Breast epithelium (tissue), 4 donors: Measurements from ENCODE around the gene DNAH10. TPM values are rescaled to one million over a fixed set of nuclear protein-coding genes. Genes with fewer than 3 reads are reported as not detected.

Experiments used
- DNase-seq, 2 donors: peaks; one replicate each; pipeline ENCODE4 v3.0.0-alpha.2; 2019; ENCODE audit warnings: low spot score in 2 of 2
- H3K27ac ChIP-seq, 2 donors: fragments of 200-600 bp; sonication (generic) in 1 of 2; one replicate each; pipeline ENCODE4 v1.5.1; 2016 to 2019; ENCODE audit warnings: mild to moderate bottlenecking in 1 of 2
- H3K27me3 ChIP-seq, 2 donors: fragments of 200-600 bp; sonication (generic) in 1 of 2; one replicate each; pipeline versions ENCODE4 v1.5.1 to v1.6.0; 2017 to 2019; ENCODE audit warnings: control low read depth in 1 of 2, mild to moderate bottlenecking in 1 of 2
- H3K36me3 ChIP-seq: fragments of 200-600 bp; one replicate; pipeline ENCODE4 v1.5.1; 2019
- H3K4me1 ChIP-seq, 2 donors: fragments of 200-600 bp; sonication (generic); one replicate each; pipeline ENCODE4 v1.5.1; 2016 to 2019; ENCODE audit warnings: control low read depth in 1 of 2
- H3K4me3 ChIP-seq, 3 donors: fragments of 200-600 bp; sonication (generic); 1 replicate in 2 of 3; 2 replicates in 1 of 3; pipeline ENCODE4 v1.5.1; 2016 to 2019; ENCODE audit warnings: mild to moderate bottlenecking in 3 of 3, moderate library complexity in 2 of 3
- H3K9me3 ChIP-seq, 2 donors: fragments of 200-600 bp; sonication (generic) in 1 of 2; one replicate each; pipeline ENCODE4 v1.5.1; 2016 to 2019; ENCODE audit warnings: control low read depth in 1 of 2
- POLR2A ChIP-seq: fragments of 450-650 bp; IDR thresholded peaks from one replicate; pipeline ENCODE4 v1.6.1; 2016; ENCODE audit warnings: antibody characterized with exemption, mild to moderate bottlenecking, moderate library complexity
- POLR2AphosphoS5 ChIP-seq, 3 donors: sonication (generic); formaldehyde crosslinking; IDR thresholded peaks; one replicate each; pipeline ENCODE4 v1.6.1; 2017; ENCODE audit warnings: antibody characterized with exemption in 3 of 3
- intact Hi-C: fragments of 100-400 bp; cut with DNase I; formaldehyde crosslinking; loops from one replicate; pipeline ENCODE4 v1.15.1; 2023; ENCODE audit warnings: low total_unique reads
- total RNA-seq, 3 donors: library from RNA; depleted of rRNA; stranded (reverse); fragments of >200 nt; gene quantifications; one replicate each; pipeline ENCODE4 v1.1.0, GENCODE V29; 2016
- TF ChIP-seq, protein P1 (sequence below), 3 donors: fragments of 450-650 bp; IDR thresholded peaks; one replicate each; pipeline ENCODE4 v1.5.1; 2016 to 2017; ENCODE audit warnings: antibody characterized with exemption in 3 of 3, mild to moderate bottlenecking in 3 of 3, moderate library complexity in 3 of 3

The DNAH10 gene
- total RNA-seq, 3 donors from 2014 or later = under 0.01 to 0.44 (median 0.33) TPM

- H3K4me1 ChIP-seq = no peaks in the 10 kb centered on the region
- no peaks in the 10 kb centered on the region for H3K9me3 ChIP-seq
- H3K4me3 ChIP-seq = no peak overlapping the region
- intact Hi-C loops = no loop called here
- no peaks in the 10 kb centered on the region for H3K27me3 ChIP-seq
- H3K36me3 ChIP-seq = no peaks in the 10 kb centered on the region
- TF ChIP-seq POLR2AphosphoS5 (IDR thresholded peaks at IDR 0.05) (no peak), POLR2A (no peak)
- TF ChIP-seq, protein P1, sequence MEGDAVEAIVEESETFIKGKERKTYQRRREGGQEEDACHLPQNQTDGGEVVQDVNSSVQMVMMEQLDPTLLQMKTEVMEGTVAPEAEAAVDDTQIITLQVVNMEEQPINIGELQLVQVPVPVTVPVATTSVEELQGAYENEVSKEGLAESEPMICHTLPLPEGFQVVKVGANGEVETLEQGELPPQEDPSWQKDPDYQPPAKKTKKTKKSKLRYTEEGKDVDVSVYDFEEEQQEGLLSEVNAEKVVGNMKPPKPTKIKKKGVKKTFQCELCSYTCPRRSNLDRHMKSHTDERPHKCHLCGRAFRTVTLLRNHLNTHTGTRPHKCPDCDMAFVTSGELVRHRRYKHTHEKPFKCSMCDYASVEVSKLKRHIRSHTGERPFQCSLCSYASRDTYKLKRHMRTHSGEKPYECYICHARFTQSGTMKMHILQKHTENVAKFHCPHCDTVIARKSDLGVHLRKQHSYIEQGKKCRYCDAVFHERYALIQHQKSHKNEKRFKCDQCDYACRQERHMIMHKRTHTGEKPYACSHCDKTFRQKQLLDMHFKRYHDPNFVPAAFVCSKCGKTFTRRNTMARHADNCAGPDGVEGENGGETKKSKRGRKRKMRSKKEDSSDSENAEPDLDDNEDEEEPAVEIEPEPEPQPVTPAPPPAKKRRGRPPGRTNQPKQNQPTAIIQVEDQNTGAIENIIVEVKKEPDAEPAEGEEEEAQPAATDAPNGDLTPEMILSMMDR (IDR thresholded peaks at IDR 0.05) = no peak
- no peak for DNase-seq
- no peak overlapping the region for H3K27ac ChIP-seq
Measured at GRCh38 chr12:123867141-123867540, 105.0 kb downstream of the DNAH10 start.

DNA sequence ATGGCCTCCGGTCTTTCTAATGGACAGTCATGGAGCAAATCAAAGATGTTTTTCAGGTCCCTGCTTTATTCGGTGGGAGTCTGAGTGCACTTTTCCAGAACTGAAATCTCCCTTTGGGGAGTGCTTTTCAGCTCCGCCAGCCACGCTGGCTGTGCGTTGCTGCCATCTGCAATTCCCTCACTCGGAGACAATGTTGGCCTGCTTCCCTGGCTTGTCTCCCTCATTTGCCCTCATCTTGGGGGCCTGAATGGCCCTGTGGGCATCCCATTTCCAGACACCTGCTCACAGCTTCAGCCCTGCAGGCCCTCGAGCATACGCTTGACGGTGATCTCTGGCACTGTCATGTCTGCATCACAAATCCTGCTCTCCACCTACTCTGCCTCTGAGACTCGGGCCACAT lies 106.7 kb downstream of the DNAH10 start:
- intact Hi-C loops = no loop called here
- no peak for DNase-seq
- Histone ChIP-seq H3K4me3 (no peak overlapping the region), H3K36me3 (no peaks in the 10 kb centered on the region), H3K27me3 (no peaks in the 10 kb centered on the region), H3K9me3 (no peaks in the 10 kb centered on the region), H3K4me1 (no peaks in the 10 kb centered on the region), H3K27ac (no peak overlapping the region)
- TF ChIP-seq POLR2A = no peak
- TF ChIP-seq, protein P1 (IDR thresholded peaks at IDR 0.05) = no peak
- no peak for TF ChIP-seq POLR2AphosphoS5 (IDR thresholded peaks at IDR 0.05)

DNA sequence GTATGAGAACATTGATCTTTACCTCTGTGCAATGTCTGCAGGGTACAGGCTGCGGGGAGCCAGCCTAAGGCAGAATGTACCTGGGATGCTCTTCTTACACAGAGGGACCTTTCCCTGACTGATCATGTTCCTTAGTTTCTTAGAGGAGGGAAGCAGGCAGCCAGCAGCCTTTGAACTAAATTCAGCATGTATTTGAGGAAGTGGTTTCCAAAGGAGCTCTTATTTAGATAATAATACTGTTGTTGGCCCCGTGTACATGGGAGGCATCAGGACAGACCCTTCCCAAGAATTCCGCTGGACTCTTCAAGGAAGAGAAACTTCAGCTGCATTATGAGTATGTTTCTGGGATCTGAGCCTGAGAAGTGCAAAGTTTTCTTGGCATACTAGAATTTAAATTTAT lies 111.7 kb downstream of the DNAH10 start:
- DNase-seq = no peak
- intact Hi-C loops = no loop called here
- TF ChIP-seq, protein P1 (IDR thresholded peaks at IDR 0.05) = no peak
- TF ChIP-seq POLR2A (no peak), POLR2AphosphoS5 (IDR thresholded peaks at IDR 0.05) (no peak)
- no peaks in the 10 kb centered on the region for H3K9me3 ChIP-seq
- H3K4me1 ChIP-seq = no peaks in the 10 kb centered on the region
- H3K27me3 ChIP-seq = no peaks in the 10 kb centered on the region
- H3K27ac ChIP-seq = no peak overlapping the region
- H3K4me3 ChIP-seq = no peak overlapping the region
- no peaks in the 10 kb centered on the region for H3K36me3 ChIP-seq

DNA sequence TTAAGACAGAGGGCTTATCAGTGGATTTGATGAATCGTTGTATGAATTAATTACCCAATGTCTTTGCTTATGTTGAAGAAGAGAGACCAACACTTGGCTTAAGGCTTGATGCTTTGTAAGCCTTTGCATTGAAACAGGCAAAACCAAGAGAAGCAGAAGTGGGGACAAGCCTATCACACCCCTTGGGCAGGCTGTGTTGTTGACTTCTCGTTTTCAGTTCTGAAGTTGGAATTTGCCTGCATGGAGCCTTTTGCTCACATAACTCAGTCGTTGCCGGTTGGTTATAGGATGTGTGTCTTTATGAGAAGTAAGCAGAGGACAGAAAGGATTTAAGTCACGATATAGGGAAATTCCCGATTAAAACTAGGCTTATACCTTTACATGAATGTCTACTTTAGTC lies 115.9 kb downstream of the DNAH10 start:
- Histone ChIP-seq H3K9me3 (no peaks in the 10 kb centered on the region), H3K36me3 (no peaks in the 10 kb centered on the region), H3K27ac (no peak overlapping the region), H3K4me1 (no peaks in the 10 kb centered on the region), H3K27me3 (no peaks in the 10 kb centered on the region), H3K4me3 (no peak overlapping the region)
- intact Hi-C loops = loop anchor here (5.0 kb wide), 1 partner anchor 359 kb away; no protein-coding TSS in a partner anchor
- TF ChIP-seq POLR2AphosphoS5 (IDR thresholded peaks at IDR 0.05) (no peak), POLR2A (no peak)
- TF ChIP-seq, protein P1 (IDR thresholded peaks at IDR 0.05) = no peak
- no peak for DNase-seq

DNA sequence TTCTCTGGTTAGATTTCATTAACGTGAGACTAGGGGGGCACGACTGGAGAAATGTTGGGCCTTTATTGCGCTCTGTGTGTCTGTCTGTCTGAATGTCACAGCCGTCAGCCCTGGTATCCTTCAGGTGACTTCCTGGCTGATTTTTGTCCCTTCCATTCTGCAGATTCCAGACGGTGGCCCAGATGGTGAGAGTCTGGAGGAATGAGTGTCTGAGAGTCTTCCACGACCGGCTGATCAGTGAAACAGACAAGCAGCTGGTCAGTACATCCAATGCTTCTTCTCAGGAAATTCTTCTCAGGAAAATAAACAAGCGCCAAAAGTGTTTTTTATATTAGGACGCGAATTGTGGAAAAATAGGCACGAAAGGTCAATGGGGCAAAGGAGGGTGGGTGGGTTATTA lies 117.0 kb downstream of the DNAH10 start:
- intact Hi-C loops = loop anchor here (1.0 to 5.0 kb wide), 2 partner anchors 25 to 358 kb away; no protein-coding TSS in a partner anchor
- Histone ChIP-seq H3K27ac (no peak overlapping the region), H3K4me1 (no peaks in the 10 kb centered on the region), H3K27me3 (no peaks in the 10 kb centered on the region), H3K4me3 (no peak overlapping the region), H3K36me3 (no peaks in the 10 kb centered on the region), H3K9me3 (no peaks in the 10 kb centered on the region)
- no peak for DNase-seq
- TF ChIP-seq POLR2AphosphoS5 (IDR thresholded peaks at IDR 0.05) (no peak), POLR2A (no peak)
- TF ChIP-seq, protein P1 (IDR thresholded peaks at IDR 0.05) = no peak
